GM19328 (cell line): Measurements from ENCODE around the gene CSH2.
"Not testable (repeated sequence)": the region's sequence is repeated elsewhere in the genome, so short reads cannot be mapped to it uniquely, and the experiment has no call there.

ENCODE experiments used
- ATAC-seq: cut with Tn5 transposase; IDR thresholded peaks from one replicate; pipeline ENCODE4 v1.9.1; 2021; ENCODE audit warnings: mild to moderate bottlenecking, moderate library complexity; ENCODE audit not compliant: unreplicated experiment

CSH2 gene

GRCh38 chr17:63898899-63899798 lies 25.7 kb upstream of the CSH2 start:
- ATAC-seq: not testable (repeated sequence)

GRCh38 chr17:63896524-63897354 lies 23.3 kb upstream of the CSH2 start, which contains the start of gene CSH1:
Gene CSH1 (minus strand): TSS chr17:63896574. CDS start chr17:63896511, 63 bp downstream.
- ATAC-seq: not testable (repeated sequence)

GRCh38 chr17:63894821-63895220 lies 21.3 kb upstream of the CSH2 start:
- ATAC-seq: not testable (repeated sequence)

GRCh38 chr17:63894021-63894420 lies 20.5 kb upstream of the CSH2 start:
- not testable (repeated sequence) for ATAC-seq

- ATAC-seq: not testable (repeated sequence)
Measured at GRCh38 chr17:63892316-63893037, 19.0 kb upstream of the CSH2 start.

GRCh38 chr17:63889026-63889848 lies 15.8 kb upstream of the CSH2 start:
- not testable (repeated sequence) for ATAC-seq

GRCh38 chr17:63885119-63885518 lies 11.6 kb upstream of the CSH2 start:
- ATAC-seq: not testable (repeated sequence)

GRCh38 chr17:63882626-63883126 lies 9.2 kb upstream of the CSH2 start:
- not testable (repeated sequence) for ATAC-seq

- ATAC-seq: no peak
Measured at GRCh38 chr17:63881935-63882601, 8.6 kb upstream of the CSH2 start, which contains the start of gene GH2. Gene GH2 (minus strand): TSS chr17:63881944. CDS start chr17:63881801, 143 bp downstream.

- ATAC-seq: not testable (repeated sequence)
Measured at GRCh38 chr17:63881337-63881736, 7.9 kb upstream of the CSH2 start.

GRCh38 chr17:63880706-63881105 lies 7.2 kb upstream of the CSH2 start:
- ATAC-seq: no peak

- not testable (repeated sequence) for ATAC-seq
Measured at GRCh38 chr17:63878413-63878812, 4.9 kb upstream of the CSH2 start.

GRCh38 chr17:63874693-63875092 lies 1.2 kb upstream of the CSH2 start:
- ATAC-seq: not testable (repeated sequence)

- ATAC-seq: not testable (repeated sequence)
Measured at GRCh38 chr17:63874061-63874626, 667 bp upstream of the CSH2 start.

GRCh38 chr17:63871646-63872365 lies 1.7 kb downstream of the CSH2 start:
- not testable (repeated sequence) for ATAC-seq

GRCh38 chr17:63870292-63870665 lies 3.2 kb downstream of the CSH2 start:
- not testable (repeated sequence) for ATAC-seq

GRCh38 chr17:63869491-63870291 lies 3.8 kb downstream of the CSH2 start:
- not testable (repeated sequence) for ATAC-seq
